ENCODE data around the gene UBASH3B.

DNA sequence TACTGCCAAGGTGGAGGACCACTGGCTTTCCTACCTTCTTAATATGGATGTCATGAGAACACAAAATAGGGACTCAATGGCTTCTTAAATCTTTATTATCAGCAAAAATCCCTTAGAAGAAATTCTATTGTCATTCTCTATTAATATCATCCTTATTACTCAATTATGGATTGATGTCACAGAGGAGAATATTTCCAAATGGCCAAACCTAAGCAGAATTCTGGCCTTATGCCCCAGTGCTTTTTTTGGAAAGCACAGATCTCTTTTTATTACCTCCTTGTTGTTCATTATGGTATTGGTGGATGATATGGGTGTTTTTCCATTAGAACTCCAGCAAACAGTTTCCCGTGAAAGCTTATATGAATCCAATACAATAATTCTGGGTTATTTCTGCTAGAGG, 192.7 kb downstream of the UBASH3B start:
- TF ChIP-seq, protein P1, sequence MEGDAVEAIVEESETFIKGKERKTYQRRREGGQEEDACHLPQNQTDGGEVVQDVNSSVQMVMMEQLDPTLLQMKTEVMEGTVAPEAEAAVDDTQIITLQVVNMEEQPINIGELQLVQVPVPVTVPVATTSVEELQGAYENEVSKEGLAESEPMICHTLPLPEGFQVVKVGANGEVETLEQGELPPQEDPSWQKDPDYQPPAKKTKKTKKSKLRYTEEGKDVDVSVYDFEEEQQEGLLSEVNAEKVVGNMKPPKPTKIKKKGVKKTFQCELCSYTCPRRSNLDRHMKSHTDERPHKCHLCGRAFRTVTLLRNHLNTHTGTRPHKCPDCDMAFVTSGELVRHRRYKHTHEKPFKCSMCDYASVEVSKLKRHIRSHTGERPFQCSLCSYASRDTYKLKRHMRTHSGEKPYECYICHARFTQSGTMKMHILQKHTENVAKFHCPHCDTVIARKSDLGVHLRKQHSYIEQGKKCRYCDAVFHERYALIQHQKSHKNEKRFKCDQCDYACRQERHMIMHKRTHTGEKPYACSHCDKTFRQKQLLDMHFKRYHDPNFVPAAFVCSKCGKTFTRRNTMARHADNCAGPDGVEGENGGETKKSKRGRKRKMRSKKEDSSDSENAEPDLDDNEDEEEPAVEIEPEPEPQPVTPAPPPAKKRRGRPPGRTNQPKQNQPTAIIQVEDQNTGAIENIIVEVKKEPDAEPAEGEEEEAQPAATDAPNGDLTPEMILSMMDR (IDR thresholded peaks at IDR 0.05): no peak
- no peak for TF ChIP-seq EP300 (IDR thresholded peaks at IDR 0.05)
